ENCODE results near the gene XRCC3. TPM values are rescaled to one million over a fixed set of nuclear protein-coding genes. Genes with fewer than 3 reads are reported as not detected.

XRCC3 gene
- total and polyA plus RNA-seq, 2 of the 8 experiments (the other 6 are each of a cell fraction or from before 2014, with no cell fraction given), result 36.9 to 41.8 TPM

GRCh38 chr14:103708750-103709187, 6.5 kb downstream of the XRCC3 start (continued):
- TF ChIP-seq FOSL1 (IDR thresholded peaks at IDR 0.05; ENCODE audit: insufficient read depth, low read depth, low read length) (no peak), BRCA1 (IDR thresholded peaks at IDR 0.05; ENCODE audit: low read depth, low read length) (no peak), CBX8 (IDR thresholded peaks at IDR 0.05; ENCODE audit: borderline replicate concordance, low read depth, low read length) (no peak), RFX5 (IDR thresholded peaks at IDR 0.05; ENCODE audit: borderline replicate concordance, low read depth, low read length) (no peak), POLR2A (IDR thresholded peaks at IDR 0.05; ENCODE audit: control extremely low read depth in 1 of 2, low read depth in 2 of 2, low read length in 2 of 2) (no peak; a peak in 1 of 3 replicates), SP1 (IDR thresholded peaks at IDR 0.05; ENCODE audit: low read depth, low read length) (no peak), EGR1 (IDR thresholded peaks at IDR 0.05; ENCODE audit: borderline replicate concordance, low read depth, low read length) (no peak), CHD1 (IDR thresholded peaks at IDR 0.05; ENCODE audit: low read depth, low read length) (no peak)

Data from H1 (cell line).